GM23338 (cell line): Measurements from ENCODE around the gene OPRM1. TPM values are rescaled to one million over a fixed set of nuclear protein-coding genes. Genes with fewer than 3 reads are reported as not detected.
A peak's percentile ranks its signal among the peaks of the same experiment; 100 is the strongest.

Experiments
- ATAC-seq: fragments of 200-7000 bp; cut with Tn5 transposase; 3 replicates; pipeline ENCODE4 v1.9.1; 2020
- DNase-seq: peaks from one replicate; pipeline ENCODE4 v3.0.0-alpha.2; 2015; ENCODE audit warnings: low spot score
- H2AFZ ChIP-seq: fragments of 200-600 bp; sonication (generic); 2 replicates; pipeline ENCODE4 v1.8.0; 2016; ENCODE audit warnings: antibody characterized with exemption, mild to moderate bottlenecking, moderate library complexity
- H3F3A ChIP-seq: fragments of 200-600 bp; sonication (generic); replicated peaks from 2 replicates; pipeline ENCODE4 v1.8.0; 2017; ENCODE audit warnings: antibody characterized with exemption, mixed run types, low read depth
- H3K27ac ChIP-seq: fragments of 200-600 bp; sonication (generic); 2 replicates; pipeline ENCODE4 v1.6.1; 2016; ENCODE audit warnings: low read depth
- H3K27me3 ChIP-seq: fragments of 200-600 bp; sonication (generic); 2 replicates; pipeline ENCODE4 v1.8.0; 2016; ENCODE audit warnings: mild to moderate bottlenecking, mixed run types, moderate library complexity; ENCODE audit not compliant: insufficient read depth
- H3K36me3 ChIP-seq: fragments of 200-600 bp; sonication (generic); 2 replicates; pipeline ENCODE4 v1.8.0; 2016; ENCODE audit warnings: mild to moderate bottlenecking; ENCODE audit not compliant: insufficient read depth
- H3K4me1 ChIP-seq: fragments of 200-600 bp; sonication (generic); 2 replicates; pipeline ENCODE4 v1.8.0; 2016; ENCODE audit warnings: mild to moderate bottlenecking, moderate library complexity; ENCODE audit not compliant: insufficient read depth
- H3K4me2 ChIP-seq: fragments of 200-600 bp; sonication (generic); 2 replicates; pipeline ENCODE4 v1.7.1; 2017; ENCODE audit warnings: mixed run types
- H3K4me3 ChIP-seq: fragments of 200-600 bp; sonication (generic); 2 replicates; pipeline ENCODE4 v1.6.1; 2016; ENCODE audit warnings: mixed run types
- H3K79me2 ChIP-seq: fragments of 200-600 bp; sonication (generic); replicated peaks from 2 replicates; pipeline ENCODE4 v1.8.0; 2017; ENCODE audit warnings: mild to moderate bottlenecking; ENCODE audit not compliant: insufficient read depth
- H3K9me2 ChIP-seq: fragments of 200-600 bp; sonication (generic); 2 replicates; pipeline ENCODE4 v1.8.0; 2017; ENCODE audit not compliant: insufficient read depth
- H4K20me1 ChIP-seq: fragments of 200-600 bp; sonication (generic); replicated peaks from 2 replicates; pipeline ENCODE4 v1.8.0; 2017; ENCODE audit warnings: mild to moderate bottlenecking; ENCODE audit not compliant: insufficient read depth
- H3K27ac Mint-ChIP-seq: 2 replicates; pipeline ENCODE4 v1.8.0; 2020; ENCODE audit warnings: inconsistent platforms, mild to moderate bottlenecking, moderate library complexity, mixed read lengths
- H3K27me3 Mint-ChIP-seq: 3 replicates; pipeline ENCODE4 v1.8.0; 2022; ENCODE audit warnings: low read depth, mild to moderate bottlenecking, moderate library complexity, mixed read lengths, inconsistent platforms; ENCODE audit not compliant: insufficient read depth, poor library complexity
- H3K36me3 Mint-ChIP-seq: 3 replicates; pipeline ENCODE4 v1.8.0; 2021; ENCODE audit warnings: low read depth, mild to moderate bottlenecking, inconsistent platforms, moderate library complexity, mixed read lengths
- H3K4me1 Mint-ChIP-seq: 3 replicates; pipeline ENCODE4 v1.8.0; 2020; ENCODE audit warnings: mild to moderate bottlenecking, inconsistent platforms, mixed read lengths
- H3K4me3 Mint-ChIP-seq: 3 replicates; pipeline ENCODE4 v1.8.0; 2021; ENCODE audit warnings: moderate library complexity, mild to moderate bottlenecking, inconsistent platforms, mixed read lengths
- H3K9me3 Mint-ChIP-seq: 3 replicates; pipeline ENCODE4 v1.8.0; 2020; ENCODE audit warnings: moderate library complexity, mild to moderate bottlenecking, inconsistent platforms, mixed read lengths
- CREB1 ChIP-seq: fragments of 250-450 bp; sonication (Bioruptor Pico); IDR thresholded peaks from 2 replicates; pipeline ENCODE4 v1.5.0; 2020; ENCODE audit warnings: low read depth, mild to moderate bottlenecking, moderate library complexity
- EZH2 ChIP-seq: fragments of 200-600 bp; sonication (generic); IDR thresholded peaks from one replicate; pipeline ENCODE4 v1.8.0; 2017; ENCODE audit warnings: antibody characterized with exemption, mild to moderate bottlenecking, low read depth; ENCODE audit not compliant: unreplicated experiment
- EZH2phosphoT487 ChIP-seq: fragments of 200-600 bp; sonication (generic); IDR thresholded peaks from one replicate; pipeline ENCODE4 v1.8.1; 2018; ENCODE audit warnings: antibody characterized with exemption; ENCODE audit not compliant: unreplicated experiment
- JUNB ChIP-seq: IDR thresholded peaks from one replicate; pipeline ENCODE4 v1.6.1; 2016; ENCODE audit warnings: antibody characterized with exemption; ENCODE audit not compliant: unreplicated experiment
- NANOG ChIP-seq: IDR thresholded peaks from 2 replicates; pipeline ENCODE4 v1.6.1; 2016; ENCODE audit warnings: antibody characterized with exemption, borderline replicate concordance
- POLR2AphosphoS5 ChIP-seq: IDR thresholded peaks from 2 replicates; pipeline ENCODE4 v1.6.1; 2016; ENCODE audit warnings: antibody characterized with exemption, low read depth
- STAT1 ChIP-seq: IDR thresholded peaks from one replicate; pipeline ENCODE4 v1.6.1; 2016; ENCODE audit warnings: antibody characterized with exemption; ENCODE audit not compliant: unreplicated experiment
- ZNF114 ChIP-seq: fragments of 250-450 bp; sonication (Bioruptor Pico); IDR thresholded peaks from 2 replicates; pipeline ENCODE4 v1.5.0; 2020; ENCODE audit warnings: mild to moderate bottlenecking, moderate library complexity
- ZNF331 ChIP-seq: fragments of 250-450 bp; sonication (Bioruptor Pico); IDR thresholded peaks from 2 replicates; pipeline ENCODE4 v1.5.0; 2020; ENCODE audit warnings: low read depth, mild to moderate bottlenecking, moderate library complexity
- polyA plus RNA-seq: library from polyadenylated mRNA; unstranded; fragments of >200 nt; fragmentation: Nextera tagmentation; extraction: Ambion mirVana; gene quantifications from 2 replicates; pipeline ENCODE4 v1.2.1, GENCODE V29; 2016
- total RNA-seq: library from RNA; depleted of rRNA; stranded (reverse); fragments of >200 nt; shearing (Covaris generic); gene quantifications from 2 replicates; pipeline ENCODE4 v1.2.3, GENCODE V29; 2014
- TF ChIP-seq, protein P1 (sequence below): IDR thresholded peaks from one replicate; pipeline ENCODE4 v1.6.1; 2018; ENCODE audit warnings: antibody characterized with exemption; ENCODE audit not compliant: unreplicated experiment
- TF ChIP-seq, protein P2 (sequence below), 2 experiments: fragments of 200-600 bp in 1 of 2; sonication (generic) in 1 of 2; conservative IDR thresholded peaks; 2 replicates each; pipeline versions ENCODE4 v1.5.1 to v1.6.1; 2016 to 2017; ENCODE audit warnings: antibody characterized with exemption in 2 of 2, low read depth in 2 of 2, mild to moderate bottlenecking in 2 of 2, moderate library complexity in 1 of 2
- TF ChIP-seq, protein P3 (sequence below): IDR thresholded peaks from 2 replicates; pipeline ENCODE4 v1.6.1; 2016; ENCODE audit warnings: antibody characterized with exemption
- TF ChIP-seq, protein P4 (sequence below): fragments of 250-450 bp; sonication (Bioruptor Pico); IDR thresholded peaks from 2 replicates; pipeline ENCODE4 v1.5.0; 2020; ENCODE audit warnings: mild to moderate bottlenecking, moderate library complexity

OPRM1 gene
- total and polyA plus RNA-seq, 2 experiments from 2014 or later: 0.52 TPM; not detected in 1

- no peak for ATAC-seq
- Histone ChIP-seq H3K36me3 (no peaks in the 10 kb centered on the region), H3K4me1 (no peaks in the 10 kb centered on the region), H3K27ac (no peak overlapping the region), H3F3A (no peaks in the 10 kb centered on the region), H2AFZ (peak overlapping the region; percentile 45; the same call in 1 of the 2 replicates), H3K4me2 (no peak overlapping the region), H3K9me2 (no peaks in the 10 kb centered on the region), H4K20me1 (no peaks in the 10 kb centered on the region), H3K27me3 (no peaks in the 10 kb centered on the region), H3K4me3 (no peak overlapping the region), H3K79me2 (no peaks in the 10 kb centered on the region)
- Mint-ChIP-seq H3K9me3 (no peaks in the 10 kb centered on the region), H3K27ac (no peak overlapping the region), H3K4me3 (no peak overlapping the region), H3K36me3 (no peaks in the 10 kb centered on the region), H3K27me3 (no peaks in the 10 kb centered on the region), H3K4me1 (no peaks in the 10 kb centered on the region)
- no peak for DNase-seq
- no peak for TF ChIP-seq NANOG
- TF ChIP-seq, protein P1, sequence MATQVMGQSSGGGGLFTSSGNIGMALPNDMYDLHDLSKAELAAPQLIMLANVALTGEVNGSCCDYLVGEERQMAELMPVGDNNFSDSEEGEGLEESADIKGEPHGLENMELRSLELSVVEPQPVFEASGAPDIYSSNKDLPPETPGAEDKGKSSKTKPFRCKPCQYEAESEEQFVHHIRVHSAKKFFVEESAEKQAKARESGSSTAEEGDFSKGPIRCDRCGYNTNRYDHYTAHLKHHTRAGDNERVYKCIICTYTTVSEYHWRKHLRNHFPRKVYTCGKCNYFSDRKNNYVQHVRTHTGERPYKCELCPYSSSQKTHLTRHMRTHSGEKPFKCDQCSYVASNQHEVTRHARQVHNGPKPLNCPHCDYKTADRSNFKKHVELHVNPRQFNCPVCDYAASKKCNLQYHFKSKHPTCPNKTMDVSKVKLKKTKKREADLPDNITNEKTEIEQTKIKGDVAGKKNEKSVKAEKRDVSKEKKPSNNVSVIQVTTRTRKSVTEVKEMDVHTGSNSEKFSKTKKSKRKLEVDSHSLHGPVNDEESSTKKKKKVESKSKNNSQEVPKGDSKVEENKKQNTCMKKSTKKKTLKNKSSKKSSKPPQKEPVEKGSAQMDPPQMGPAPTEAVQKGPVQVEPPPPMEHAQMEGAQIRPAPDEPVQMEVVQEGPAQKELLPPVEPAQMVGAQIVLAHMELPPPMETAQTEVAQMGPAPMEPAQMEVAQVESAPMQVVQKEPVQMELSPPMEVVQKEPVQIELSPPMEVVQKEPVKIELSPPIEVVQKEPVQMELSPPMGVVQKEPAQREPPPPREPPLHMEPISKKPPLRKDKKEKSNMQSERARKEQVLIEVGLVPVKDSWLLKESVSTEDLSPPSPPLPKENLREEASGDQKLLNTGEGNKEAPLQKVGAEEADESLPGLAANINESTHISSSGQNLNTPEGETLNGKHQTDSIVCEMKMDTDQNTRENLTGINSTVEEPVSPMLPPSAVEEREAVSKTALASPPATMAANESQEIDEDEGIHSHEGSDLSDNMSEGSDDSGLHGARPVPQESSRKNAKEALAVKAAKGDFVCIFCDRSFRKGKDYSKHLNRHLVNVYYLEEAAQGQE: no peak
- no peak for TF ChIP-seq EZH2
- no peak for TF ChIP-seq EZH2phosphoT487
- TF ChIP-seq STAT1: no peak
- TF ChIP-seq, protein P2, sequence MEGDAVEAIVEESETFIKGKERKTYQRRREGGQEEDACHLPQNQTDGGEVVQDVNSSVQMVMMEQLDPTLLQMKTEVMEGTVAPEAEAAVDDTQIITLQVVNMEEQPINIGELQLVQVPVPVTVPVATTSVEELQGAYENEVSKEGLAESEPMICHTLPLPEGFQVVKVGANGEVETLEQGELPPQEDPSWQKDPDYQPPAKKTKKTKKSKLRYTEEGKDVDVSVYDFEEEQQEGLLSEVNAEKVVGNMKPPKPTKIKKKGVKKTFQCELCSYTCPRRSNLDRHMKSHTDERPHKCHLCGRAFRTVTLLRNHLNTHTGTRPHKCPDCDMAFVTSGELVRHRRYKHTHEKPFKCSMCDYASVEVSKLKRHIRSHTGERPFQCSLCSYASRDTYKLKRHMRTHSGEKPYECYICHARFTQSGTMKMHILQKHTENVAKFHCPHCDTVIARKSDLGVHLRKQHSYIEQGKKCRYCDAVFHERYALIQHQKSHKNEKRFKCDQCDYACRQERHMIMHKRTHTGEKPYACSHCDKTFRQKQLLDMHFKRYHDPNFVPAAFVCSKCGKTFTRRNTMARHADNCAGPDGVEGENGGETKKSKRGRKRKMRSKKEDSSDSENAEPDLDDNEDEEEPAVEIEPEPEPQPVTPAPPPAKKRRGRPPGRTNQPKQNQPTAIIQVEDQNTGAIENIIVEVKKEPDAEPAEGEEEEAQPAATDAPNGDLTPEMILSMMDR (conservative IDR thresholded peaks at IDR 0.05; ENCODE audit: low read depth in 2 of 2): no peak
- no peak for TF ChIP-seq JUNB
- TF ChIP-seq, protein P3, sequence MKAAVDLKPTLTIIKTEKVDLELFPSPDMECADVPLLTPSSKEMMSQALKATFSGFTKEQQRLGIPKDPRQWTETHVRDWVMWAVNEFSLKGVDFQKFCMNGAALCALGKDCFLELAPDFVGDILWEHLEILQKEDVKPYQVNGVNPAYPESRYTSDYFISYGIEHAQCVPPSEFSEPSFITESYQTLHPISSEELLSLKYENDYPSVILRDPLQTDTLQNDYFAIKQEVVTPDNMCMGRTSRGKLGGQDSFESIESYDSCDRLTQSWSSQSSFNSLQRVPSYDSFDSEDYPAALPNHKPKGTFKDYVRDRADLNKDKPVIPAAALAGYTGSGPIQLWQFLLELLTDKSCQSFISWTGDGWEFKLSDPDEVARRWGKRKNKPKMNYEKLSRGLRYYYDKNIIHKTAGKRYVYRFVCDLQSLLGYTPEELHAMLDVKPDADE: no peak
- TF ChIP-seq POLR2AphosphoS5: no peak
- TF ChIP-seq, protein P4, sequence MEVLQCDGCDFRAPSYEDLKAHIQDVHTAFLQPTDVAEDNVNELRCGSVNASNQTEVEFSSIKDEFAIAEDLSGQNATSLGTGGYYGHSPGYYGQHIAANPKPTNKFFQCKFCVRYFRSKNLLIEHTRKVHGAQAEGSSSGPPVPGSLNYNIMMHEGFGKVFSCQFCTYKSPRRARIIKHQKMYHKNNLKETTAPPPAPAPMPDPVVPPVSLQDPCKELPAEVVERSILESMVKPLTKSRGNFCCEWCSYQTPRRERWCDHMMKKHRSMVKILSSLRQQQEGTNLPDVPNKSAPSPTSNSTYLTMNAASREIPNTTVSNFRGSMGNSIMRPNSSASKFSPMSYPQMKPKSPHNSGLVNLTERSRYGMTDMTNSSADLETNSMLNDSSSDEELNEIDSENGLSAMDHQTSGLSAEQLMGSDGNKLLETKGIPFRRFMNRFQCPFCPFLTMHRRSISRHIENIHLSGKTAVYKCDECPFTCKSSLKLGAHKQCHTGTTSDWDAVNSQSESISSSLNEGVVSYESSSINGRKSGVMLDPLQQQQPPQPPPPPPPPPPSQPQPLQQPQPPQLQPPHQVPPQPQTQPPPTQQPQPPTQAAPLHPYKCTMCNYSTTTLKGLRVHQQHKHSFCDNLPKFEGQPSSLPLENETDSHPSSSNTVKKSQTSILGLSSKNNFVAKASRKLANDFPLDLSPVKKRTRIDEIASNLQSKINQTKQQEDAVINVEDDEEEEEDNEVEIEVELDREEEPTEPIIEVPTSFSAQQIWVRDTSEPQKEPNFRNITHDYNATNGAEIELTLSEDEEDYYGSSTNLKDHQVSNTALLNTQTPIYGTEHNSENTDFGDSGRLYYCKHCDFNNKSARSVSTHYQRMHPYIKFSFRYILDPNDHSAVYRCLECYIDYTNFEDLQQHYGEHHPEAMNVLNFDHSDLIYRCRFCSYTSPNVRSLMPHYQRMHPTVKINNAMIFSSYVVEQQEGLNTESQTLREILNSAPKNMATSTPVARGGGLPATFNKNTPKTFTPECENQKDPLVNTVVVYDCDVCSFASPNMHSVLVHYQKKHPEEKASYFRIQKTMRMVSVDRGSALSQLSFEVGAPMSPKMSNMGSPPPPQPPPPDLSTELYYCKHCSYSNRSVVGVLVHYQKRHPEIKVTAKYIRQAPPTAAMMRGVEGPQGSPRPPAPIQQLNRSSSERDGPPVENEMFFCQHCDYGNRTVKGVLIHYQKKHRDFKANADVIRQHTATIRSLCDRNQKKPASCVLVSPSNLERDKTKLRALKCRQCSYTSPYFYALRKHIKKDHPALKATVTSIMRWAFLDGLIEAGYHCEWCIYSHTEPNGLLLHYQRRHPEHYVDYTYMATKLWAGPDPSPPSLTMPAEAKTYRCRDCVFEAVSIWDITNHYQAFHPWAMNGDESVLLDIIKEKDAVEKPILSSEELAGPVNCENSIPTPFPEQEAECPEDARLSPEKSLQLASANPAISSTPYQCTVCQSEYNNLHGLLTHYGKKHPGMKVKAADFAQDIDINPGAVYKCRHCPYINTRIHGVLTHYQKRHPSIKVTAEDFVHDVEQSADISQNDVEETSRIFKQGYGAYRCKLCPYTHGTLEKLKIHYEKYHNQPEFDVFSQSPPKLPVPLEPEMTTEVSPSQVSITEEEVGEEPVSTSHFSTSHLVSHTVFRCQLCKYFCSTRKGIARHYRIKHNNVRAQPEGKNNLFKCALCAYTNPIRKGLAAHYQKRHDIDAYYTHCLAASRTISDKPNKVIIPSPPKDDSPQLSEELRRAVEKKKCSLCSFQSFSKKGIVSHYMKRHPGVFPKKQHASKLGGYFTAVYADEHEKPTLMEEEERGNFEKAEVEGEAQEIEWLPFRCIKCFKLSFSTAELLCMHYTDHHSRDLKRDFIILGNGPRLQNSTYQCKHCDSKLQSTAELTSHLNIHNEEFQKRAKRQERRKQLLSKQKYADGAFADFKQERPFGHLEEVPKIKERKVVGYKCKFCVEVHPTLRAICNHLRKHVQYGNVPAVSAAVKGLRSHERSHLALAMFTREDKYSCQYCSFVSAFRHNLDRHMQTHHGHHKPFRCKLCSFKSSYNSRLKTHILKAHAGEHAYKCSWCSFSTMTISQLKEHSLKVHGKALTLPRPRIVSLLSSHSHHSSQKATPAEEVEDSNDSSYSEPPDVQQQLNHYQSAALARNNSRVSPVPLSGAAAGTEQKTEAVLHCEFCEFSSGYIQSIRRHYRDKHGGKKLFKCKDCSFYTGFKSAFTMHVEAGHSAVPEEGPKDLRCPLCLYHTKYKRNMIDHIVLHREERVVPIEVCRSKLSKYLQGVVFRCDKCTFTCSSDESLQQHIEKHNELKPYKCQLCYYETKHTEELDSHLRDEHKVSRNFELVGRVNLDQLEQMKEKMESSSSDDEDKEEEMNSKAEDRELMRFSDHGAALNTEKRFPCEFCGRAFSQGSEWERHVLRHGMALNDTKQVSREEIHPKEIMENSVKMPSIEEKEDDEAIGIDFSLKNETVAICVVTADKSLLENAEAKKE (CRISPR knock-in tag): no peak
- TF ChIP-seq CREB1 (CRISPR knock-in tag): no peak
- TF ChIP-seq ZNF114: no peak
- no peak for TF ChIP-seq ZNF331
These were observed 32.2 kb downstream of the OPRM1 start for GRCh38 chr6:154071236-154071635.
